IMR-90 (cell line): ENCODE measurements around the gene KRT36. TPM values are rescaled to one million over a fixed set of nuclear protein-coding genes. Genes with fewer than 3 reads are reported as not detected.

Experiments used
- ATAC-seq: fragments of 200-7000 bp; cut with Tn5 transposase; 2 replicates; pipeline ENCODE4 v1.9.1; 2020; ENCODE audit warnings: low read depth, mild to moderate bottlenecking, moderate library complexity
- BruUV-seq: library from RNA; stranded (reverse); fragments of 400-500 nt; replicated peaks from 2 replicates; lab custom pipeline; 2021; lab: Mats Ljungman, UMichigan
- CTCF ChIA-PET: fragments of 300-600 bp; formaldehyde crosslinking; extraction: SDS; loops from one replicate; lab custom pipeline; 2021; ENCODE audit warnings: antibody characterized with exemption; lab: Yijun Ruan, JAX
- POLR2A ChIA-PET: fragments of 300-600 bp; sonication (Branson Sonifier 250); formaldehyde crosslinking; loops from one replicate; lab custom pipeline; 2022; ENCODE audit warnings: antibody characterized with exemption; ENCODE audit not compliant: unreplicated experiment; lab: Charles Lee
- DNase-seq: peaks from one replicate; pipeline ENCODE4 v3.0.0; 2013
- H2AFZ ChIP-seq: replicated peaks from 2 replicates; pipeline ENCODE3; 2013; ENCODE audit warnings: low read length, mild to moderate bottlenecking; ENCODE audit not compliant: poor library complexity
- H2AK5ac ChIP-seq: 2 replicates; pipeline ENCODE4 v1.6.1; 2013; ENCODE audit warnings: low read depth, low read length, inconsistent platforms
- H2AK9ac ChIP-seq: replicated peaks from 2 replicates; pipeline ENCODE3; 2013; ENCODE audit warnings: mild to moderate bottlenecking, low read depth, low read length, moderate library complexity; ENCODE audit not compliant: poor library complexity
- H2BK120ac ChIP-seq: 2 replicates; pipeline ENCODE4 v1.6.1; 2013; ENCODE audit warnings: low read depth, low read length, inconsistent platforms
- H2BK15ac ChIP-seq: 3 replicates; pipeline ENCODE4 v1.6.1; 2013; ENCODE audit warnings: low read depth, low read length, inconsistent platforms
- H2BK20ac ChIP-seq: 2 replicates; pipeline ENCODE4 v1.6.1; 2013; ENCODE audit warnings: low read depth, mild to moderate bottlenecking, inconsistent platforms, low read length, moderate library complexity
- H2BK5ac ChIP-seq: 2 replicates; pipeline ENCODE4 v1.6.1; 2013; ENCODE audit warnings: mild to moderate bottlenecking, low read depth, low read length, inconsistent platforms; ENCODE audit not compliant: poor library complexity, severe bottlenecking
- H3K14ac ChIP-seq: replicated peaks from 2 replicates; pipeline ENCODE4 v1.6.1; 2013; ENCODE audit warnings: low read depth, low read length, inconsistent platforms
- H3K18ac ChIP-seq: 2 replicates; pipeline ENCODE4 v1.6.1; 2013; ENCODE audit warnings: low read depth, low read length, control low read depth
- H3K23ac ChIP-seq: 2 replicates; pipeline ENCODE4 v1.6.1; 2013; ENCODE audit warnings: low read depth, low read length, inconsistent platforms
- H3K27ac ChIP-seq: 2 replicates; pipeline ENCODE4 v1.5.1; 2013; ENCODE audit warnings: mild to moderate bottlenecking, control low read depth, low read length; ENCODE audit not compliant: insufficient read depth
- H3K27me3 ChIP-seq: 2 replicates; pipeline ENCODE4 v1.6.1; 2013; ENCODE audit warnings: low read length; ENCODE audit not compliant: control insufficient read depth, insufficient read depth
- H3K36me3 ChIP-seq: 2 replicates; pipeline ENCODE4 v1.6.1; 2013; ENCODE audit warnings: low read length, mixed read lengths; ENCODE audit not compliant: control insufficient read depth, insufficient read depth
- H3K4ac ChIP-seq: 2 replicates; pipeline ENCODE4 v1.6.1; 2013; ENCODE audit warnings: low read depth, low read length, inconsistent platforms
- H3K4me1 ChIP-seq: 2 replicates; pipeline ENCODE4 v1.6.1; 2013; ENCODE audit warnings: low read length, mixed read lengths; ENCODE audit not compliant: control insufficient read depth, insufficient read depth
- H3K4me2 ChIP-seq: 2 replicates; pipeline ENCODE4 v1.6.1; 2013; ENCODE audit warnings: low read depth, mild to moderate bottlenecking, control low read depth, low read length, moderate library complexity
- H3K4me3 ChIP-seq: 2 replicates; pipeline ENCODE4 v1.5.1; 2013; ENCODE audit warnings: low read depth, mild to moderate bottlenecking, control low read depth, low read length, moderate library complexity; ENCODE audit not compliant: insufficient read depth
- H3K56ac ChIP-seq: 2 replicates; pipeline ENCODE4 v1.6.1; 2013; ENCODE audit warnings: low read length, inconsistent platforms; ENCODE audit not compliant: insufficient read depth; ENCODE audit errors: extremely low read depth
- H3K79me1 ChIP-seq, 2 experiments: 2 replicates each; pipeline ENCODE4 v1.6.1; 2013; ENCODE audit warnings: low read length in 2 of 2, inconsistent platforms in 1 of 2, low read depth in 1 of 2
- H3K9ac ChIP-seq: 2 replicates; pipeline ENCODE4 v1.6.1; 2013; ENCODE audit warnings: low read depth, low read length, control low read depth
- H3K9me1 ChIP-seq: 2 replicates; pipeline ENCODE4 v1.6.1; 2013; ENCODE audit warnings: low read length, inconsistent platforms; ENCODE audit not compliant: insufficient read depth
- H3K9me3 ChIP-seq: 2 replicates; pipeline ENCODE4 v1.6.1; 2013; ENCODE audit warnings: low read length; ENCODE audit not compliant: control insufficient read depth, insufficient read depth
- H4K20me1 ChIP-seq: 2 replicates; pipeline ENCODE4 v1.6.1; 2013; ENCODE audit warnings: low read length, inconsistent platforms; ENCODE audit not compliant: insufficient read depth
- H4K5ac ChIP-seq: 2 replicates; pipeline ENCODE4 v1.6.1; 2013; ENCODE audit warnings: mild to moderate bottlenecking, low read depth, low read length, control low read depth
- H4K8ac ChIP-seq, 2 experiments: 2 replicates each; pipeline ENCODE4 v1.6.1; 2013; ENCODE audit warnings: low read depth in 2 of 2, low read length in 2 of 2, control low read depth in 1 of 2, inconsistent platforms in 1 of 2
- H4K91ac ChIP-seq: 2 replicates; pipeline ENCODE4 v1.6.1; 2013; ENCODE audit warnings: low read depth, low read length, inconsistent platforms; ENCODE audit not compliant: insufficient read depth
- BHLHE40 ChIP-seq: fragments of 150-350 bp; IDR thresholded peaks from 2 replicates; pipeline ENCODE4 v1.6.1; 2016; ENCODE audit warnings: mild to moderate bottlenecking, low read depth, low read length
- MAZ ChIP-seq: IDR thresholded peaks from 2 replicates; pipeline ENCODE4 v1.6.1; 2012; ENCODE audit warnings: low read depth, mild to moderate bottlenecking, low read length, improper control_type of control experiment, moderate library complexity, borderline replicate concordance
- WGBS, 2 experiments: methylation state at CpG; one replicate each; pipeline versions ENCODE4 v1.1.5 to v1.1.7; 2013; ENCODE audit warnings: missing lambda C conversion rate in 2 of 2; ENCODE audit not compliant: insufficient read length in 1 of 2; ENCODE audit errors: extremely low coverage in 2 of 2; 5-methylcytosine and 5-hydroxymethylcytosine counted together
- dilution Hi-C: fragments of 300-500 bp; cut with HindIII; formaldehyde crosslinking; loops from one replicate; pipeline ENCODE4 v1.14.3; 2018; ENCODE audit warnings: low sequenced_read_pairs; ENCODE audit not compliant: unreplicated experiment
- in situ Hi-C: fragments of 300-500 bp; cut with MboI; formaldehyde crosslinking; loops from 3 replicates; pipeline ENCODE4 v1.14.3; 2019; ENCODE audit warnings: low sequenced_read_pairs, inconsistent platforms, mixed read lengths
- intact Hi-C: fragments of 100-400 bp; cut with micrococcal nuclease; formaldehyde crosslinking; loops from 2 replicates; pipeline ENCODE4 v1.10.0; 2022
- polyA plus RNA-seq, 3 experiments: library from polyadenylated mRNA; depleted of rRNA; stranded (reverse); fragments of >200 nt; gene quantifications; 2 replicates each; pipeline ENCODE4 v1.2.3, GENCODE V29; 2012; ENCODE audit warnings: low replicate concordance in 1 of 3
- total RNA-seq: library from RNA; depleted of rRNA; stranded (reverse); fragments of >200 nt; gene quantifications from 2 replicates; pipeline ENCODE4 v1.2.3, GENCODE V29; 2012
- TF ChIP-seq, protein P1 (sequence below): fragments of 150-350 bp; IDR thresholded peaks from 2 replicates; pipeline ENCODE4 v1.6.1; 2017; ENCODE audit warnings: mild to moderate bottlenecking, antibody characterized with exemption, low read length, low read depth

The KRT36 gene
- total and polyA plus RNA-seq, 2 of the 4 experiments (the other 2 are of a cell fraction) = not detected

DNA sequence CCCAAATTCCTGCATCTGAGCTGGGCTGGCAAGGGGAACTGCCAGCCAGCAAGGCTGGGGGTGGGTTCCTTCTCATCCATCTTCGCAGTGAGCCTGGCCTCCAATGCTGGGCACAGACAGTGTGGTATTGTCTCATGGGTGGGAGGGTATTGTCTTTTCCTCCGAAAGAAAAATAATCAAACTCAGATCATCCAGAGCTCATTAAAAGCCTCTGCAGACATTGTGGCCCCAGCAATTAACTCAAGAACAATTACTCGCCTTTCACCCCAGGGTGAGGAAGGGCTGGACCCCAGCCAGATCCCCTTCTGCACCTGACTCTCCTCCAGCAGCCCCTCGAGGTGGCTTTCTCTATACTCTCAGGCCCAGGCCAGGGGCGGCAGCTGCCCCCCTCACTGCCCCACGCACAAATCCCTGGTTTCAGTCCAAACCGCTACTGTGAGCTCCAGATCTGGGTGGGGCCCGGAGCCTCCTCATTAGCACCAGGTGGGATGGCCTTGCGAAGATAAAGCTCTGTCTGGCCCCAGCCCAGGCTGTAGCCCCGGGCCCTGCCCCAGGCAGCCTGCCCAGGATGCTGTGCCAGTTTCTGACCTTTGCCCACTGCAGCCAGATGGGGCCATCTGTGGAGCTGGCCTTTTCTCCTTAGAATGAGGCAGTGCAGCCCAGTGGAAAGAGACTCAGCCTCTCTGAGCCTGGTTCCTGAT lies 31.3 kb upstream of the KRT36 start:
- 65% methylated on average over 6 of the region's 10 CpGs; no CpG with 5 or more reads in 1 of the 2 experiments for WGBS, 2 experiments
- peak overlapping the region; percentile 77; the same call in 1 of the 2 replicates for H3K23ac ChIP-seq
- H3K36me3 ChIP-seq = no peaks in the 10 kb centered on the region
- H4K8ac ChIP-seq = peak overlapping the region; percentile 46 to 82
- H2BK15ac ChIP-seq = peak overlapping the region; percentile 73; the same call in 1 of the 3 replicates
- H2BK120ac ChIP-seq = peak overlapping the region; percentile 83
- H2AFZ ChIP-seq = peak overlapping the region; percentile 40
- H3K14ac ChIP-seq = peak overlapping the region; percentile 77
- peak overlapping the region; percentile 31; the same call in 1 of the 2 replicates for H2BK20ac ChIP-seq
- peaks cover 0 to 4% of the 10 kb centered on the region in 2 experiments; a peak in 1 of 4 replicates for H3K79me1 ChIP-seq
- H2AK5ac ChIP-seq = peak overlapping the region; percentile 96
- H3K4ac ChIP-seq = peak overlapping the region; percentile 65
- no peaks in the 10 kb centered on the region for H3K9me3 ChIP-seq
- H3K9me1 ChIP-seq = peaks cover 8% of the 10 kb centered on the region; the same call in 1 of the 2 replicates
- in situ Hi-C loops = no loop called here
- H3K27ac ChIP-seq = no peak overlapping the region; the same call in 1 of the 2 replicates
- no peak for ATAC-seq
- TF ChIP-seq, protein P1, sequence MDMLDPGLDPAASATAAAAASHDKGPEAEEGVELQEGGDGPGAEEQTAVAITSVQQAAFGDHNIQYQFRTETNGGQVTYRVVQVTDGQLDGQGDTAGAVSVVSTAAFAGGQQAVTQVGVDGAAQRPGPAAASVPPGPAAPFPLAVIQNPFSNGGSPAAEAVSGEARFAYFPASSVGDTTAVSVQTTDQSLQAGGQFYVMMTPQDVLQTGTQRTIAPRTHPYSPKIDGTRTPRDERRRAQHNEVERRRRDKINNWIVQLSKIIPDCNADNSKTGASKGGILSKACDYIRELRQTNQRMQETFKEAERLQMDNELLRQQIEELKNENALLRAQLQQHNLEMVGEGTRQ = no peak
- TF ChIP-seq MAZ (no peak), BHLHE40 (no peak)
- H3K27me3 ChIP-seq = no peaks in the 10 kb centered on the region
- no peak for DNase-seq
- peaks cover 27% of the 10 kb centered on the region for H3K4me1 ChIP-seq
- no peaks in the 10 kb centered on the region for H4K20me1 ChIP-seq
- H3K18ac ChIP-seq = peak overlapping the region; percentile 57; the same call in 1 of the 2 replicates
- H3K4me3 ChIP-seq = no peak overlapping the region
- H4K91ac ChIP-seq = peak overlapping the region; percentile 80
- H3K56ac ChIP-seq = no peak overlapping the region
- intact Hi-C loops = no loop called here
- dilution Hi-C loops = no loop called here
- ChIA-PET CTCF (interaction anchor here (0.9 kb wide), 1 partner anchor 9 kb away, joined by 3 read pairs; no protein-coding TSS in a partner anchor), POLR2A (no interaction called here)
- H3K4me2 ChIP-seq = no peak overlapping the region
- no peak overlapping the region for H3K9ac ChIP-seq
- peak overlapping the region; percentile 80; the same call in 1 of the 2 replicates for H4K5ac ChIP-seq
- no TSS peak for BruUV-seq
- H2BK5ac ChIP-seq = peak overlapping the region; percentile 68
- H2AK9ac ChIP-seq = peak overlapping the region; percentile 66
